Osteocyte (in vitro differentiated cells): ENCODE data around the gene CNTNAP2. TPM values are rescaled to one million over a fixed set of nuclear protein-coding genes. Genes with fewer than 3 reads are reported as not detected.

Experiments used
- DNase-seq: peaks from one replicate; pipeline ENCODE4 v3.0.0; 2021; ENCODE audit warnings: mixed read lengths; ENCODE audit not compliant: unreplicated experiment; ENCODE audit errors: extremely low spot score
- H3K27ac Mint-ChIP-seq: one replicate; pipeline ENCODE4 v1.8.0; 2021; ENCODE audit warnings: mild to moderate bottlenecking, mixed read lengths; ENCODE audit not compliant: unreplicated experiment
- H3K27me3 Mint-ChIP-seq: one replicate; pipeline ENCODE4 v1.8.0; 2021; ENCODE audit warnings: mixed read lengths; ENCODE audit not compliant: unreplicated experiment
- H3K36me3 Mint-ChIP-seq: one replicate; pipeline ENCODE4 v1.8.0; 2021; ENCODE audit warnings: mixed read lengths; ENCODE audit not compliant: unreplicated experiment
- H3K4me1 Mint-ChIP-seq: one replicate; pipeline ENCODE4 v1.8.0; 2021; ENCODE audit warnings: mixed read lengths; ENCODE audit not compliant: unreplicated experiment
- H3K4me3 Mint-ChIP-seq: one replicate; pipeline ENCODE4 v1.8.0; 2021; ENCODE audit warnings: mild to moderate bottlenecking, moderate library complexity, mixed read lengths; ENCODE audit not compliant: unreplicated experiment
- H3K9me3 Mint-ChIP-seq: one replicate; pipeline ENCODE4 v1.8.0; 2021; ENCODE audit warnings: mixed read lengths; ENCODE audit not compliant: unreplicated experiment
- total RNA-seq: library from RNA; stranded (reverse); gene quantifications from 2 replicates; pipeline ENCODE4 v1.2.1, GENCODE V29; 2021
- TF ChIP-seq, protein P1 (sequence below): fragments of 200-600 bp; sonication (generic); IDR thresholded peaks from 2 replicates; pipeline ENCODE4 v1.5.0; 2021; ENCODE audit warnings: antibody characterized with exemption, mild to moderate bottlenecking, moderate library complexity

Gene CNTNAP2
- total RNA-seq, 1 donor from 2014 or later, result 1.4 TPM

DNA sequence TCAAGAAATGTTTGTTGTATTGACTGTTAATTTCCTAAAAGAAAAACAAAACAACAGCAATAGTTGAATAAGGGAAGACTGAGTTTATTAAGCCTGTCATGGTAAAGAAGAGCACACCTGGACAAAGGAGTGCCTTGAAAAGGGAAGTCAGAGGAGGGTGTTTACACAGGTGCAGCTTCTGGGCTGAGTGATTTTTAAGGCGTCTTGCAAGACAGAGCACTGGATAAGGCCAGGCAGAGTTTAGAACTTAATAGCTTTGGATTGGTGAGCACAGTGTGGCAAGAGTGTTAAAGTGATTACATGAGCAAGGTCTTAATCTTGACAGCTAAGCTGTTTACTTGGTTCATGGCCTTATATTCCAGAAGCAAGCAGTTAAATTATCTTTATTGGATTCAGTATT is 423.2 kb downstream of the CNTNAP2 start:
- no peaks in the 10 kb centered on the region for H3K4me1 Mint-ChIP-seq
- peaks cover 27% of the 10 kb centered on the region for H3K9me3 Mint-ChIP-seq
- no peak for DNase-seq
- TF ChIP-seq, protein P1, sequence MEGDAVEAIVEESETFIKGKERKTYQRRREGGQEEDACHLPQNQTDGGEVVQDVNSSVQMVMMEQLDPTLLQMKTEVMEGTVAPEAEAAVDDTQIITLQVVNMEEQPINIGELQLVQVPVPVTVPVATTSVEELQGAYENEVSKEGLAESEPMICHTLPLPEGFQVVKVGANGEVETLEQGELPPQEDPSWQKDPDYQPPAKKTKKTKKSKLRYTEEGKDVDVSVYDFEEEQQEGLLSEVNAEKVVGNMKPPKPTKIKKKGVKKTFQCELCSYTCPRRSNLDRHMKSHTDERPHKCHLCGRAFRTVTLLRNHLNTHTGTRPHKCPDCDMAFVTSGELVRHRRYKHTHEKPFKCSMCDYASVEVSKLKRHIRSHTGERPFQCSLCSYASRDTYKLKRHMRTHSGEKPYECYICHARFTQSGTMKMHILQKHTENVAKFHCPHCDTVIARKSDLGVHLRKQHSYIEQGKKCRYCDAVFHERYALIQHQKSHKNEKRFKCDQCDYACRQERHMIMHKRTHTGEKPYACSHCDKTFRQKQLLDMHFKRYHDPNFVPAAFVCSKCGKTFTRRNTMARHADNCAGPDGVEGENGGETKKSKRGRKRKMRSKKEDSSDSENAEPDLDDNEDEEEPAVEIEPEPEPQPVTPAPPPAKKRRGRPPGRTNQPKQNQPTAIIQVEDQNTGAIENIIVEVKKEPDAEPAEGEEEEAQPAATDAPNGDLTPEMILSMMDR, result no peak
- H3K36me3 Mint-ChIP-seq, result no peaks in the 10 kb centered on the region
- H3K27ac Mint-ChIP-seq, result no peak overlapping the region
- no peak overlapping the region for H3K4me3 Mint-ChIP-seq
- no peaks in the 10 kb centered on the region for H3K27me3 Mint-ChIP-seq

DNA sequence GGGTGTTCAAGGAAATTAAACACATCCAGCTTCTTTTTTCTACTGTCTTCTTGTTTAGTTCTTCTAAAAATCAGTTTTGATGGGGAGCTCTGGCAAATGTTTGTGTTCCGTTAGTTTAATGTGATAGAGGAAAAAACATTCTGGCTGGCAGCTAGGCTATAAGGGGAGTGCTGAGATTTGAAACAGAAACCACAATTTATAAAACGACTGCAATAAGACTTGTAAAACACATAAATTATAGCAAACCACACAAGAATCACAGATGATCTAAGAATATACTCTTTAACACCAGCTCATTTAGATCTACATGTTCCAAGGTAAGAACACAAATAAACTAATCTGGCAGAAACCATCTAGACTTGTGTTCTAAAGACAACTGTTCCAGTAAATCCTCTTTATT is 425.5 kb downstream of the CNTNAP2 start:
- Mint-ChIP-seq H3K9me3 (peaks cover 25% of the 10 kb centered on the region), H3K27ac (no peak overlapping the region), H3K4me1 (no peaks in the 10 kb centered on the region), H3K4me3 (no peak overlapping the region), H3K36me3 (no peaks in the 10 kb centered on the region), H3K27me3 (no peaks in the 10 kb centered on the region)
- DNase-seq, result no peak
- TF ChIP-seq, protein P1, result no peak

DNA sequence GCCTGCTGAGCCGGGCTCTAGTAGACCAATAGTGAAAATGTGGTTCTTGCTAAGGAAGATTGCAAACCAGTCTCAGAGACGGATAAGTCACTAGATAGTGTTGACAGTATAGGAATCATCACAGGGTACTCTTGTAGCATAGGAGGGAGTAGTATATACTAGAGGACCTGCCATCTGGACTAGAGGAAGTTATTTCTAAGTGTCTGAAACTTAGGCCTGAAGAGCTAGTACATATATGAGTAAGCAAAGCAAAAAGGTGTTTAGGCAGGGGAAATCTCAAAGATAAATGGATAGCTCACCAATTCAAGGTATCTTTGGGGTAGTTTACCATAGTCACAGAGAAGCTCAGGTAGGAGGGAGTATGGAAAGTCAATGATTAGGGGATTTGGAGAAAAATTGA is 428.1 kb downstream of the CNTNAP2 start:
- no peaks in the 10 kb centered on the region for H3K4me1 Mint-ChIP-seq
- no peaks in the 10 kb centered on the region for H3K36me3 Mint-ChIP-seq
- H3K4me3 Mint-ChIP-seq, result no peak overlapping the region
- DNase-seq, result no peak
- peaks cover 24% of the 10 kb centered on the region for H3K9me3 Mint-ChIP-seq
- TF ChIP-seq, protein P1, result no peak
- no peak overlapping the region for H3K27ac Mint-ChIP-seq
- no peaks in the 10 kb centered on the region for H3K27me3 Mint-ChIP-seq

DNA sequence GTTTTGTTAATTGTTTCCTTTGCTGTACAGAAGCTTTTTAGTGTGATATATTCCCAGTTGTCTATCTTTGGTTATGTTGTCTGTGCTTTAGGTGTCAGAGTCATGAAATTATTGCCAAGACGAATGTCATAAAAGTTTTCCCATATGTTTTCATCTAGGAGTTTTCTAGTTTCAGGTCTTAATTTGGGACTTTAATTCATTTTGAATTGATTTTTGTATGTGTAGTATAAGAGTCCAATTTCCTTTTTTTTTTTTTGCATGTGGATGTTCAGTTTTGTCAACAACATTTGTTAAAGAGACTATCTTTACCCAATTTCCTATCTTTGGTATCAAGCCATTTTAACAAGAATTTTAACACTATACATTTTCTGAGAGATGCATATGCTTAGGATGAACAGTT is 432.2 kb downstream of the CNTNAP2 start:
- TF ChIP-seq, protein P1, result no peak
- no peak overlapping the region for H3K27ac Mint-ChIP-seq

DNA sequence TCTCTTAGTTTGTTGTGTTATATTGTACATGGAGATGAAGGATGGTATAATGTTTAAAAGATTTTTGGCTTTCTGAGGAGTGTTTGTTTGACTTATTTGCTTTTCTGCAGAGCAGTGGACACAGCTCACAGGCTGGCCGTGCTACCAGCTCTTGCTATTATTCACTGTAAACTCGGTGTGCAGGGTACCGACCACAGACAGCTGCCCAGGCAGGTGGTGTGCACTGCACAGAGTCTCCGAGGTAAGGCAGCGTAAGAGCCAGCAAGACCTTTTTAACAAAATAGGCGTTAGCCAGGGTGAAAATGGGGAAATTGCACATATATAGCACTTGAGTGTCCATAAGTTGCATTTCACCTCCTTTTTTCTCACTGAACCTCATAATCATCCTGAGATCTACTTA is 438.0 kb downstream of the CNTNAP2 start:
- H3K27ac Mint-ChIP-seq, result no peak overlapping the region
- TF ChIP-seq, protein P1, result no peak
- no peak for DNase-seq
- H3K9me3 Mint-ChIP-seq, result peaks cover 28% of the 10 kb centered on the region
- no peaks in the 10 kb centered on the region for H3K4me1 Mint-ChIP-seq
- H3K27me3 Mint-ChIP-seq, result no peaks in the 10 kb centered on the region
- H3K36me3 Mint-ChIP-seq, result no peaks in the 10 kb centered on the region
- H3K4me3 Mint-ChIP-seq, result no peak overlapping the region

More for the DNA sequence above, 432.2 kb downstream of the CNTNAP2 start:
- Mint-ChIP-seq H3K4me1 (no peaks in the 10 kb centered on the region), H3K36me3 (no peaks in the 10 kb centered on the region), H3K4me3 (no peak overlapping the region), H3K27me3 (no peaks in the 10 kb centered on the region), H3K9me3 (peaks cover 32% of the 10 kb centered on the region)
- DNase-seq, result no peak
